ENCODE data around the gene RASGEF1B.

- no peak for TF ChIP-seq CBFB (CRISPR knock-in tag; IDR thresholded peaks at IDR 0.05; ENCODE audit: low read depth)
- TF ChIP-seq CTCF (IDR thresholded peaks at IDR 0.05), result no peak
These were observed 95.0 kb downstream of the RASGEF1B start for GRCh38 chr4:81376720-81377119.

Data from WTC11 (cell line).